ENCODE results near the gene TAOK1.

The TAOK1 gene

GRCh38 chr17:29573871-29574731, 183.9 kb downstream of the TAOK1 start:
- no peak for DNase-seq (ENCODE audit: extremely low read depth, insufficient read length)
- no peak for TF ChIP-seq CTCF (IDR thresholded peaks at IDR 0.05; ENCODE audit: insufficient read depth, low read length, poor library complexity, severe bottlenecking)
- H3K36me3 ChIP-seq (ENCODE audit: control insufficient read depth, insufficient read depth, low read length), result peaks cover 27% of the 10 kb centered on the region
- H3K27me3 ChIP-seq (replicated peaks; ENCODE audit: control insufficient read depth, insufficient read depth, low read length), result no peaks in the 10 kb centered on the region
- no peak overlapping the region for H3K4me3 ChIP-seq (replicated peaks; ENCODE audit: low read depth, low read length)

GRCh38 chr17:29574732-29575510, 184.8 kb downstream of the TAOK1 start:
- H3K4me3 ChIP-seq (replicated peaks; ENCODE audit: low read depth, low read length), result no peak overlapping the region
- no peak for DNase-seq (ENCODE audit: extremely low read depth, insufficient read length)
- H3K27me3 ChIP-seq (replicated peaks; ENCODE audit: control insufficient read depth, insufficient read depth, low read length), result no peaks in the 10 kb centered on the region
- TF ChIP-seq CTCF (IDR thresholded peaks at IDR 0.05; ENCODE audit: insufficient read depth, low read length, poor library complexity, severe bottlenecking), result no peak
- H3K36me3 ChIP-seq (ENCODE audit: control insufficient read depth, insufficient read depth, low read length), result peaks cover 29% of the 10 kb centered on the region

DNA sequence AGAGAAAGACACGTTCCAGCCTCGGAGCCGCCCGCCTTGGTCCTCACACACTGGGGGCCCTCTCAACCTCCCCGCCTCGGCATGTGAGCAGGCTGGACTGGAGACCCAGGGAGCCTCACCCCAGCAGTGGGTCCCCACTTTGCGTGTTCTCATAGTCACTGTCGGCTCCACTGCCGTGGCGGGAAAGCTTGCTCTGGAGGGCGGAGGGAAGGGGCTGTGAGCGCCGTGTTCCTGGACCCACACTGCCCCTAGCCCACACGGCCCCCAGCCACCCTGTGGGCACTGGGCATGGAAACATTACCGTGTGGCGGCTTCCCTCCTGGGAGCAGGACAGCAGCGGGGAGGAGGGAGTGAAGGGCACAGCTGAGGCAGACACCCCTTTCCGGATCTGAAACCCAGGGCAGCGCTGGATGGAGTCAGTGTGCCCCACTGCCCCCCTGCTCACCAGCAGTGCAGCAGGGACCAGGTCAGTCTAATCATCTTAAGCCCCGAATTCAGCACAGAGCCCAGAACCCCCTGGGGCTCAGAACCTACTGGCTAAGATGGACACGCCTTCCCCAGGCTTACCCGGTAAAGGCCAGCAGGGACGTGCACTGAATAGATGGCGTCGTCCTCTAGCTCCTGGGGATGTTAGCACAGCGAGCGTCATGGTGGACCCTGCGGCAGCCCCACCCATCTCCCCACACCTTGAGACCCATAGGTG, 185.5 kb downstream of the TAOK1 start:
- no peak for TF ChIP-seq CTCF (IDR thresholded peaks at IDR 0.05; ENCODE audit: insufficient read depth, low read length, poor library complexity, severe bottlenecking)
- DNase-seq (ENCODE audit: extremely low read depth, insufficient read length), result no peak
- no peak overlapping the region for H3K4me3 ChIP-seq (replicated peaks; ENCODE audit: low read depth, low read length)
- no peaks in the 10 kb centered on the region for H3K27me3 ChIP-seq (replicated peaks; ENCODE audit: control insufficient read depth, insufficient read depth, low read length)
- H3K36me3 ChIP-seq (ENCODE audit: control insufficient read depth, insufficient read depth, low read length), result peaks cover 30% of the 10 kb centered on the region

DNA sequence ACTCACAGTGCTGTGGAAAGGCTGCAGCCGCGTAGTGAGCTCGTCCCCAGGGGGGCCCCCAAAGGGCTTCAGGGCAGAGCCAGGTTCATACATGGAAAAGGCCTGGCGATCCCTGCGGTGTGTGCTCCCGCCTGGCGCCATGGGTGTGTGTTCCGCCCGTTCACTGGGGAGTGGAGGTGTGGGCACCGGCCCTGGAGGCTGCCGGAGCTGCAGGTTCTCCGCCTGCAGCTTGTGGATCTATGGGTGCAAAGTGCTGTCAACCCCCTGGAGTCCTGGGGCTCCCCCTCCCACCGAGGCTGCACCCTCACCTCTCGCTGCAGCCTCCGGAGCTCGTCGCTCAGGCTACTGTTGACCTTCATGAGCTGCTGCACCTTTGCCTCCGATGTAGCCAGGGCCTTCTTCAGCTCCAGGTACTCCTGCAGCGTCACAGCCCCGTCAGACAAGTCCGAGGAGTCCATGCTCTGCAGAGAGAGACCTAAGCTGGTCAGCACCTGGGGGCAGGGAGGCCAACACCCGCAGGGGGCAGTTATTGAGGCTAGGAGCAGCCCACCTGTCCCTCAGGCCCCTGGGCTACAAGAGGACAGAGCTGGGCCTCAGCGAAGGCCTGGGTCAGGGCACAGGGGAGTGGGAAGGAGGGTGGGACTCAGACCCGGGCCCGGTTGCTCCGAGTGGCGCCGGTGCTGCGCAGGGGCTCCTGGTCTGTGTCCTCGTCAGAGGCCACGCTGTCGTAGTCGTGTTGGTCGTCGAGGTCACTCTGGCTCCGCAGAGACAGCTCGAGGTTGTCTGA, 186.2 kb downstream of the TAOK1 start:
- H3K36me3 ChIP-seq (ENCODE audit: control insufficient read depth, insufficient read depth, low read length), result peaks cover 32% of the 10 kb centered on the region
- TF ChIP-seq CTCF (IDR thresholded peaks at IDR 0.05; ENCODE audit: insufficient read depth, low read length, poor library complexity, severe bottlenecking), result no peak
- H3K27me3 ChIP-seq (replicated peaks; ENCODE audit: control insufficient read depth, insufficient read depth, low read length), result no peaks in the 10 kb centered on the region
- no peak for DNase-seq (ENCODE audit: extremely low read depth, insufficient read length)
- H3K4me3 ChIP-seq (replicated peaks; ENCODE audit: low read depth, low read length), result no peak overlapping the region

DNA sequence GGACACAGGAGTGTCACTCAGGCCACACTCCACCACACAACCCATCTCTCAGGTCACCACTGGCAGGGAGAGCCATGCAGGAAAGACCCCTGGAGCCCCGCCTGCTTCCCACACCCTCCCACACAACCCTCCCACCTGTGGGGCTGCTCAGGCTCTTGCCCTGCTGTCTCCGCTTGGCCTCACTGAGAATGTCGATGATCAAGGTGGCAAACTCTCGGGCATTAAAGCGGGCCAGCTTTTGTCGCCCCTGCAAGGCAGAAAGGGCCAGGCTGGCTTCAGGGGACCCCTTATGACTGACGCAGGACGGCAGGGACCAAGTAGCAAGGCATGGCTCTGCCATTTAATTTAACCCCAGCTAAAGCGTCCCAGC, 186.8 kb downstream of the TAOK1 start:
- H3K4me3 ChIP-seq (replicated peaks; ENCODE audit: low read depth, low read length), result no peak overlapping the region
- DNase-seq (ENCODE audit: extremely low read depth, insufficient read length), result no peak
- no peaks in the 10 kb centered on the region for H3K27me3 ChIP-seq (replicated peaks; ENCODE audit: control insufficient read depth, insufficient read depth, low read length)
- H3K36me3 ChIP-seq (ENCODE audit: control insufficient read depth, insufficient read depth, low read length), result peaks cover 33% of the 10 kb centered on the region
- no peak for TF ChIP-seq CTCF (IDR thresholded peaks at IDR 0.05; ENCODE audit: insufficient read depth, low read length, poor library complexity, severe bottlenecking)

Measured in GM06990 (cell line).